HG02588 (cell line): ENCODE data around the gene ZNF556.
A peak's percentile ranks its signal among the peaks of the same experiment; 100 is the strongest.

Experiments
- ATAC-seq: cut with Tn5 transposase; IDR thresholded peaks from one replicate; pipeline ENCODE4 v1.9.1; 2021; ENCODE audit warnings: mild to moderate bottlenecking, moderate library complexity; ENCODE audit not compliant: unreplicated experiment

Gene ZNF556

GRCh38 chr19:2867025-2867991 lies at the start of gene ZNF556:
Gene ZNF556, plus strand, starts transcription at chr19:2867335. Its CDS starts 87 bp downstream, at chr19:2867422.
- no peak for ATAC-seq

DNA sequence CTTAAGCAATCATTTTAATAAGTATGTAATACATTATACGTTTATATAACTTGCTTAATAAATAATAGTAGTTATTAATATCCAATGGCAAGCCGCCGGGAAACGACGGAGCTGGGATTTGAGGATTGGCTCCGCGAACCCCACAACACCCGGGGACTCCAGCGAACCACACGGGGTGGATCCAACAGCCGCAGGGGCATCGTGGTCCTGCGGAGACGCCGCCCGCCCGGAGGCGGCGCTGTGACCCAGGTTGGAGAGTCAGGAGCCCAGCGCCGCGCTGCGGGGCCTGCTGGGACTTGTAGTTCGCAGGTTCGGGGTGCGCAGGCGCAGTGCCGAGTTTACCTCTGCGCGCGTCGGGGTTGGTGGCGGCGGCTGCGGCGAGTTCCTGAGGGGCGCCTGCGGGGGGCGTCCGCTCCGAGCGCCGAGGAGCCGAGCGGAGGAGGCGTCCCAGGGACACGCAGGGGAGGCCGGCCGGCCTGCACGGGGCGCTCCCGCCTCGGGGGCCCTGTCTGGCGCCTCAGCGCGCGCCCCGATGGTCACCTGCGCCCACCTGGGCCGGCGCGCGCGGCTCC lies 47.5 kb upstream of the ZNF556 start, which contains the start of gene ZNF554:
TSS of gene ZNF554 (plus strand) at position 329 of the 572 bp plus-strand sequence. CDS start at position 533, 204 bp downstream.
- peak; percentile 82 for ATAC-seq

- peak; percentile 19 for ATAC-seq
Observed at GRCh38 chr19:2820112-2820702, 46.9 kb upstream of the ZNF556 start.

DNA sequence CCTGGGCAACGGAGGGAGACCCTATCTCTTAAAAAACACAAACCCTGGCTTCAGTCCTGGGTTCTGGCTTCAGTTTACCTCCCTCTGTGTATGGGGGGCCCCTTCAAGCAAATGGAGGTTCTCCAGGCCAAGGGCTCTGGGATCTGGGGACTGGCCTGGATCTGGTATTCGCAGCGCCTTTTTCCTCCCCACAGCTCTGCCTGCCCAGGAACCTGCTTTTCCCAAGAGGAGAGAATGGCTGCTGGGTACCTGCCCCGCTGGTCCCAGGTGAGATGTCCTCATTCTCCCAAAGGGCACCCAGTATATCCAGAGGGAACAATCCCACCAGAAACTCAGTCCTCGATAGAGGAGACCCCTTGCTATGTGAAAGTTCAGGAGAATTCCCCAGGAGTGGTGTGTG lies 44.3 kb upstream of the ZNF556 start:
- no peak for ATAC-seq

DNA sequence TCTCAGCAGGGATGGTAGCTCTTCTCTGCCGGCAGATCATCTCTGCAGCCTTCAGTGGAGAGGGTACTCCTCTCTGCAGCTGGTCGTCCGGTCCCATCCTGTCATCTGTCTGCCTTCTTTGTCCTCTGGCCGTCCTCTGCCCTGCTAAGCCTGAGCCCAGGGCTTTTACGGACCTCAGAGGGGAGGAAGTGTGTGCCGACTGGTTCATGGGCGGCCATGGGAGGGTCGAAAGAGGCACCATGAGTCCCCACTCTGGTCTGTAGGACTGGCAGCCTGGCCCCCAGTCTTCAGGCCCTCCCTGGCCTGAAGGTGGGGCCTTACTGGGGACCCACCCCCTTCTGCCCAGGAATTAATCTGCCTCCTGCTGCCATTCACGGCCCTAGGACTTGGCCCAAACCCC lies 43.5 kb upstream of the ZNF556 start:
- no peak for ATAC-seq

GRCh38 chr19:2824129-2824528 lies 43.0 kb upstream of the ZNF556 start:
- ATAC-seq, result no peak

DNA sequence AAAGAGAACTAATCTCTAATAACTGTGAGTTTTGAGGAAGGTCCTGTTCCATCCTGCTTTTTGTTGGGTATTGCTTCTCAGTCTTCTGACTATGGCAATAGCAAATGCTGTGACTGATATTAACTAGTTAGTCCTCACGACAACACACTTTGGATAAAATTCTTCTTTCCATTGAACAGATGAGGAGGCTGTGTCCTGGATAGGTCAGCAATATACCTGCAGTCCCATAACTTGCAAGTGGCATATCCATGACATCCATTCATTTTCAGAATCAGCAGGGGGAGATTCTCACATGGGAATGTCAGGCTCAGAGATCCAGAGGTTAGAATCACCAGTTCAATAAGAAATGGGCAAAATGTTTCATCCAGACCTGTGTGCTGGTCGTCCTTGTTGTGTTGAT lies 40.1 kb upstream of the ZNF556 start:
- ATAC-seq, result no peak

GRCh38 chr19:2827840-2828489 lies 39.2 kb upstream of the ZNF556 start:
- ATAC-seq, result no peak

- no peak for ATAC-seq
Observed at GRCh38 chr19:2834294-2834871, 32.8 kb upstream of the ZNF556 start.

DNA sequence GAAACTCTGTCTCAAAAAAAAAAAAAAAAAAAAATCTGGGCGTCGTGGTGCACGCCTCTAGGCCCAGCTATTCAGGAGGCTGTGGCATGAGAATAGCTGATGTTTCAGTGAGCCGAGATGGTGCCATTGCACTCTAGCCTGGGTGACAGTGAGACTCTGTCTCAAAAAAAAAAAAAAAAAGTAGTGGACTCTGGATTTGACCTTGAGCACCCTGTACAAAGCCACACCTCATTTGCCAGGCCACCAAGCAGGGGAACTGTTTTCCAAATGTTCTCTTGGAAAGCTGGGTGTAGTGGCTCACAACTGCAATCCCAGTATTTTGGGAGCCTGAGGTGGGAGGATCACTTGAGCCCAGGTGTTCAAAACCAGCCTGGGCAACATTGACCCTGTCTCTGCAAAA lies 29.7 kb upstream of the ZNF556 start:
- no peak for ATAC-seq

GRCh38 chr19:2840794-2841791 lies 26.0 kb upstream of the ZNF556 start, which contains the start of gene ZNF555:
Gene ZNF555, plus strand, starts transcription at chr19:2841475. Its CDS starts 98 bp downstream, at chr19:2841573.
- ATAC-seq, result peak; percentile 89

DNA sequence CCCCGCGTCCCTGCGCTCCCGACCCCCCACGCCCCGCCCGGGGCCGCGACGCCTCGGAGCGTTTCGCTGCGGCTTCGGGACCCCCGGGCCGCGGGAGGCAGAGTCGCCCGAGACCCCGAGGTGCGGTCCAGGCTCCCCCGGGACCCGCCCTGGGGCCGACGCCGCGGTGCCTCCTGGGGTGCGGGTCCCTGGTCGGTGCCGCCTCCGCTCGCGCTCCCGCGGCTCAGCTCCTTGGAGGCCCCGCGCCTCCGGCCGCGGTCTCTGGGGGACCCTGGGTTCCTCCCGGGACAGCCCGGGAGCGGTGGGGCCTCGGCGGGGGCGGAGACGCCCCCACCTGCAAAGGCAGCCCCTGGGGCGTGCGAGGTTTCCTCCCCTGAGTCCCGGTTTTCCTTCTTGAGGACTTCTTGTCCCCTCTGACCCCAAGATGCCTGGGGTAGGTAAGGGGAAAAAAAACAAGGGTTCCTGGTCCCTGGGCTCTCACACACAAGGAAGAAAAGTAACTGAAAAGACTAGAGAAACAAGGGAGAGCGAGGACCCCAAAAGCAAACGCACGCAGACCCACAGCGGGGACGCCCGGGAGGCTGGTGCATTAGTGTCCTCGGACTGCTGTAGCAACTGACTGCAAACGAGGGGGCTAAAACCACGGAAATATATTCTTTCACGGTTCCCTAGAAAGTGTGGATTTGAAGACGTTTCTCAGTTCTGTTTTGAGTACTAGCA lies 25.1 kb upstream of the ZNF556 start:
- no peak for ATAC-seq

DNA sequence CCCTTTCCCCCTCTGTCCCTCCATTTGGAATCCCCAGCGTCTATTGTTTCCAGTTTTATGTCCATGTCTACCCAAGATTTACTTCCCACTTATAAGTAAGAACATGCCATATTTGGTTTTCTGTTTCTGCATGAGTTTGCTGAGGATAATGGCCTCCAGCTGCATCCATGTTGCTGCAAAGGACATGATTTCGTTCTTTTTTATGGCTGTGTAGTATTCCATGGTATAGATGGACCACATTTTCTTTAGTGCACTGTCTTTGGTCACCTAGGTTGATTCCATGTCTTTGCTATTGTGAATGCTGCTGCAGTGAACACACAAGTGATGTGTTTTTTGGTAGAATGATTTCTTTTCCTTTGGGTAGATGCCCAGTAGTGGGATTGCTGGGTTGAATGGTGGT lies 22.0 kb upstream of the ZNF556 start:
- no peak for ATAC-seq

- no peak for ATAC-seq
Observed at GRCh38 chr19:2846180-2846894, 20.8 kb upstream of the ZNF556 start.

GRCh38 chr19:2847507-2847906 lies 19.6 kb upstream of the ZNF556 start:
- ATAC-seq, result no peak

GRCh38 chr19:2848616-2849015 lies 18.5 kb upstream of the ZNF556 start:
- ATAC-seq, result no peak

DNA sequence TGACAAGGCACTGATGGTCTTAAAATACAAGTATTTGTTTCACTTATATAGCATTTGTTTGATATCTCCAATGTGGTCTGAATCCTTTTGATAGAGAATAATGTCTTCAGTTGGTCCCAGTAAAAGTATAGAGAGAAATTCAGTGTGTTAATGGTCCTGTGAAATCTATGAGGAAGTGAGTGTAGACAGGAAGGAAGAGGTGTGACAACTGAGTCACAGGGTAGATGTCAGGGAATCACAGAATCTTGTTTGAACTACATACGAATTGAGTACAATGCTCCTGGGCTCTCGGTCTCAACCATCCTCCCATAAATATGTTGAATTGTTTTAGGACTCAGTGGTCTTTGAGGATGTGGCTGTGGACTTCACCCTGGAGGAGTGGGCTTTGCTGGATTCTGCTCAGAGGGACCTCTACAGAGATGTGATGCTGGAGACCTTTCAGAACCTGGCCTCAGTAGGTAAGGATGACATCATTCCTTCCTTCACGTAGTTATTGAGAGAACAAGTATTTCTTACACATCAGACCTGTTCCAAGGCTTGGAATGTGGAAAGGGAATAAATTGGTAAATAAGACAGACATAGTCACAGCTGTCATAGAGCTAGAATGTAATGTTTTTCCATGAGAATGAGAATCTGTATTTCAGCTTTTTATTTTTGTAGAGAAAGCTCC lies 16.7 kb upstream of the ZNF556 start:
- no peak for ATAC-seq

- no peak for ATAC-seq
Observed at GRCh38 chr19:2852598-2852997, 14.5 kb upstream of the ZNF556 start.
